OCI-M2 (cell line): ENCODE measurements around the gene LAMB4.
"Not testable (repeated sequence)": the region's sequence is repeated elsewhere in the genome, so short reads cannot be mapped to it uniquely, and the experiment has no call there.

Source experiments
- DNase-seq: peaks from one replicate; lab custom pipeline; 2025; ENCODE audit not compliant: unreplicated experiment; lab: John Stamatoyannopoulos, UW

LAMB4 gene

DNA sequence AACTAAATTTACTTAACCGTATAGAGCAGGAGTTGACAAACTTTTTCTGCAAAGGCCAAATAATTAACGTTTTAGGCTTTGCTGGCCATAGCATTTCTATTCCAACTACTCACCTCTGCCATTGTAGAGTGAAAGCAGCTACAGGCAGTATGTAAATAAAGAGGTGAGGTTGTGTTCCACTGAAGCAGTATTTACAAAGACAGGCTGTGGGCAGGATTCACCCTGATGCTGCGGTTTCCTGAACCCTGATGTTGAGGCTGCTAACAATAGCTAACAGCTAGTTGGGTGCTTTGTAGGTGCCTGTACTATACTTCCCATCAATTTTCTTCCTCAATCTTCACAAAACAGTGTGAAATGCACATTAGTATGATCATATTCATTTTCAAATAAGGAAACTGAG, 80.2 kb downstream of the LAMB4 start:
- DNase-seq, result no peak

DNA sequence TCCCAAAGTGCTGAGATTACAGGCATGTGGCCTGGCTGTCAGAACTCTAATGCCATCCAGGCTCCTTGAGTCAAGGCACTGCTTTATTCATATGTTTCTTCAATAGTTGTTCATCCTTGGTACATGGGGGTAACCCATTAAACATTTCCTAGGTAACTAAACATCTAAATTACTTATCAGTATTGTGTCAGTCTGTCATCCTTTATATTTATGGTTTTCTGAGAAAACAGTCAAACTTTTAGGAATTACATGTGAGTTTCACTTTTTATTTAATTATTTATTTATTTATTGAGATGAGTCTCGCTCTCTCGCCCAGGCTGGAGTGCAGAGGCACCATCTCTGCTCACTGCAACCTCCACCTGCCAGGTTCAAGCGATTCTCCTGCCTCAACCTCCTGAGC, 81.7 kb downstream of the LAMB4 start:
- DNase-seq, result no peak

DNA sequence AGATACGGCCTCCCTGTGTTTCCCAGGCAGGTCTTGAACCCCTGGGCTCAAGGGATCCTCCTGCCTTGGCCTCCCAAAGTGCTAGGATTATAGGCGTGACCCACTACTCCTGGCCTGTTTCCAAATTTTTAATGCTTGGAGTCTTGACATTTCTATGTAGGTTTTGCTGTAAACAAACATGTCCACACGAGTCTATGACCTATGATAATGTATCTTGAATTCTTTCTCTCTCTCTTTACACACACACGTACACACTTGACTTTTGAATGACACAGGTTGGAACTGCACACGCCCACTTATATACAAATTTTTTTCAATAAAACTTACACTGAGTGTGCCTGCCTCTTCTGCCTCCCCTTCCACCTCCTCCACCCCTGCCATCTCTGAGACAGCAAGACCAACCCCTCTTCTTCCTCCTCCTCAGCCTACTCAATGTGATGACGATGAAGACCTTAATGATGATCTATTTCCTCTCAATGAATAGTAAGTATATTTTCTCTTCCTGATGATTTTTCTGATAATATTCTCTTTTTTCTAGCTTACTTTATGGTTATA, 83.1 kb downstream of the LAMB4 start:
- DNase-seq, result no peak

DNA sequence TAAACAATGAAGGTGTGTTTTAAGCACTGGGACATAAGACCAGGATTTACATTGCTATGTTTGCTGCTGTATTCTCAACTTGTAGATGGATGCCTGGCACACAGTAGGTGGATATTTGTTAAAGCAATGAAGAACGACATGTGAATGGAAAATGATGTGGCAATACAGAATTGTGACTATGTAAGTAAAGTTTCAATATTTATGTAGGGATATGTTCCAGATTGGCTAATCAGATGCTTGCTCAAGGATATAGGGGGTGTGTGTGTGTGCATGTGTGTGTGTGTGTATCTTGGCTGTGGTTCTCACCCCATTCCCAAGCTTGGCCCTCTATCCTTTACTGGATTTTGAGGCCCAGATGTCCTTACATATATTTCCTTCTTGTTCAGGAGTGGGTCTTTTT, 84.5 kb downstream of the LAMB4 start:
- no peak for DNase-seq

DNA sequence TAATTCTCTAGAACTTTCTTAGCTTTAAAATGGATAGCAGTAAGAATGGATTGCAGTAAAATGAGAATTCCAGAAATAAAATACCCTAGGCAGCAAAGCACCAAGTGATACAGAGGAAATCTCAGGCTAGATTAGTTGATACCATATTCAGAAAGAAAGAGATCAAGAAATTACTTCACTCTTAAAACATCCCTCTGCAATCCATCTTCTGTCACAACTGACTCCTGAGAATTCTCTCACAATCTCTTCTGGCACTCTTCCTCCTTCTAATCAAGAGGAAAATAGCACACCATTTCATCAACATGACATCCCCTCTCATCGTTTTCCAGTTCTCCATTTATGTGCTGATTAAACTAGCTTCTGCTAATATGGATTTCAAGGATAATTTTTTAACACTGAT, 85.0 kb downstream of the LAMB4 start:
- no peak for DNase-seq

DNA sequence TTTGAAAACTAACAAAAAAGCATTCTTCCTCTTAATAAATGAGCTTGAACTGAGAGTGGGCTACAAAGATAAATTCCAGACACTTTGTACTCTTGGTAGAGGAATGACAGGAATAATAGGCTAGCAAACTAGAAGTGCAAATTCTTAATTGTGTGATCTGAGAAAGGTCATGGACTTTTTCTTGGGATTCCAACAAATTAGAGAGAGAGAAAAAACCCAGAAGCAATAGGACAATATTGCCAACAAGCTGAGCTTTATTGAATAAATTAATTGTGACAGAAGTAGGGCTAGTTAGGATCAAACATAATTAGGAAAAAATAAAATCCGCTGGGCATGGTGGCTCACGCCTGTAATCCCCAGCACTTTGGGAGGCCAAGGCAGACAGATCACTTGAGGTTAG, 85.8 kb downstream of the LAMB4 start:
- DNase-seq, result no peak

DNA sequence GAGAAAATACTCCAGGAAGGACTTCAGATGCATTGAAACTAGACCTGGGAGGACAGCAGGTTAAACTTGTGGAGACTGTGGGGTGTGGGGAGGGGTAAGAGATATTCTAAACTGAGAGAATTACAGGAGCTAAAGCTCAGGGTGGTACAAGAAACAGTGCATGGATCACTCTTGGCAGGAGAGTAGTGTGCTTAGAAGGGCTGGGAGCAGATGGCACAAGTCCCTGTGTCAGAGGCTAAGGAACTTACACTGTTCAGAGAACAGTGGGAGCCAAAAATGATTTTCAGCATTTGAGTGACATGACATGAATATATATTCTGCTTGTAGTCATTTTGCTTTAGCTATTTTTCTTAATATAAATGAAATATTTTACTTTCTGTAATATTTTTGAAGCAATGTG, 91.2 kb downstream of the LAMB4 start:
- DNase-seq, result no peak

DNA sequence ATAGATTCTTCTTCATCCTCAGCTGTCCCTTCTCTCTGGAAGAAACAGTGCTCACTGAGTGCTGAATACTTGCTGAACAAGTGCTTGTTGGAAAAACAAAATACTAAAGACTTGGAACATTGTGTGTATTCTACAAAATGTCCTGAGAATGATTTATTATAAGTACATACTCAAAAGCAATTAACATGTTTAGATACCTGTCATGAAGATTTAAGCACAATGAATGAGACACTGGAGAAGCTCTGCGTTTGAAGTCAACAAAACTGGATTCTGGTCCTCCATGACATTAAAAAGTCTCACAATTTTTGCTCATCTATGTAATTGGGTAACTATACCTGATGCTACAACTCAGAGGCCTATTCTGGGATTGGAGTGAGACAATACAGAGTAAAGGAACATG, 92.4 kb downstream of the LAMB4 start:
- DNase-seq, result no peak

DNA sequence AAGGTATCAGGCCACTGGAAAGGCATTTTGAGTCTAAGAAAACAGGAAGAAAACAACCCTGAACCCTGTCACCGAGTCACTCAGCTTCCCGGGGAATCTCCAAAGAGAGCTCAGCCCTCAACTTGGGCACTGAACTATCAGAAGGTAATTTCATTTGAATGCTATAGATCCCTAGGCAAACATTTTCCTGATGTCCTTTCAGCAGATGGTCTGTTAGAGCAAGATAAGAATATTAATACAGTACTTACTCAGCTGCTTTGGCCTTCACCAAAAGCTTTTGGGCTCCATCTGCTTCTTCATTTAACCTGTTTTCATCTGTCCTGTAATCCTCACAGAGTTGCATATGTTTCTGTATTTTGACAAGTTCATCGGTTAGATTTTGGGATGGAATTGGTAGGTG, 93.0 kb downstream of the LAMB4 start:
- DNase-seq, result no peak

DNA sequence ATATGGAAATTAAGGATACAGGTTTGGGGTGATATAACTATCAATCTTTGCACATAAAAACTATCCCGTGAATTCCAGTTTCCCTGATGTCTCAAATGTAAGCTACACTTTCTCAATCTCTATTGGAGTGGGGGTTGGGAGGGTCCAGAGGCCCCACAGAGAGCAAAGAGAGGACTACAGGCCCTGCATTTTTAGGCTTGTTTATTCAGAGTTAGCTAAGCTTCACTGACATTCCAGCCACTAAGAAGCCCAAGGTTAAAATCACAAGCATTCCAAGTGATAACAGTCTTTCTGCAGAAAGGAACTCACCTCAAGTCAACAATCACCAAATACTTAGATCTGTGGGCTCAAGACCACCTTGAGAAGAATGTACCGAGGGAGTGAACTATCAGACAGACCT, 95.6 kb downstream of the LAMB4 start:
- DNase-seq, result no peak

DNA sequence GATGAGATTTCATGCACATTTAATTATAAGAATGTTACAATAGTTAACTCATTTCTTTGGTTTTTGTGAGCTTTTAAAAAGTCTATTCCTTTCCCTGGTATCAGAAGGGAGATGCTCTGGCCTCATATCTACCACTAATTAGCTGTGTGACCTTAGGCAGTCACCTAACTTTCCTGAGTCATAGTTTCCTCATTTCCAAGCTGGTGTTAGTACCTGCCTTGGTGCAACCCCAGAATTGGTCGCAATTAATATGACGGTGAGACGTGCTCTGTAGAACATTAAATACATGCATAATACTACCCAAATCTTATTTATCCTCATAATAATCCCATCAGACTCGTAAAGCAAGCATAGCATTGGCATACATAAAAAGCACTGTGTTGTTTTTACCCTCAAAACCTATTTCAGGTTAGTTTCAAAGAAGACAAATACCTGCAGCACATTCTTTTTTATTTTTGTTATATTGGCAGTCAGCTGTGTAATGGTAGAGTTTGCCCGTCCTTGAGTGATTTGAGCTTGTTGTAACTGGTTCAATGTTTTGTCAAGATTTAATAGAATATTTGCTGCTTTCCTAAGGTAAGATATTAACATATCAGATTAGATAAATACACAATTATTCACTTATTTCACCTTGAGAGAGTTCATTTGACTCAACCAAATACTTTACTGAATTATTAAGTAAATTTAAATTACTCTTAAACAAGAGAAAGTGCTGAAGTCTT, 96.2 kb downstream of the LAMB4 start:
- no peak for DNase-seq

DNA sequence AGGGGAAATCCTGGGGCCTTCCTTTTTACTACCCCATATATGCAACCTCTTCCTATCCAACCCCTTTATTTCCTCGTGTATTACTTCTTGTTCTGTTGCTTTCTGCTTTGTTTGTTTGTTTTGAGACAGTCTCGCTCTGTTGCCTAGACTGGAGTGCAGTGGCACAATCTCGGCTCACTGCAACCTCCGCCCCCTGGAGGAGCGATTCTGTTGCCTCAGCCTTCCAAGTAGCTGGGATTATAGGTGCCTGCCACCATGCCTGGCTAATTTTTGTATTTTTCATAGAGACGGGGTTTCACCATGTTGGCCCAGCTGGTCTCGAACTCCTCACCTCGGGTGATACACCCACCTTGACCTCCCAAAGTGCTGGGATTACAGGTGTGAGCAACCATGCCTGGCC, 96.9 kb downstream of the LAMB4 start:
- DNase-seq, result not testable (repeated sequence)

DNA sequence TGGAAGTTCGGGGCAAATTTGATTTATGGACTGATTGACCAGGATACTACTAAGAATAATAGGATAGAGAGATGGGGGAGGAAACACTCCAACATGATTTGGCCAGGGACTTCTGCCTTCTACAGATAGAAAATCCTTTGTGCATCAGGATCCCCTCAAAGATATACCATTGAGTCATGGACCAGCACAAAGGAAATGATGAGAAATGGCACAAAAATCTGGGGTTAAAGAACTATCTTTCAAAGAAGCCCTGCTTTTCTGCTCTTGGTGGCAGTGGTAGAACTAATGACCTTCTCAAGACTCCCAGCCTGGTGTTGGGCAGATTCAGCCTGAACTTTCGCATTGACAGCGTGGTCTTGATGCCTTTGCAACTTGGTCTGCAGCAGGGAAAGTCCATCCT, 99.6 kb downstream of the LAMB4 start:
- DNase-seq, result no peak

DNA sequence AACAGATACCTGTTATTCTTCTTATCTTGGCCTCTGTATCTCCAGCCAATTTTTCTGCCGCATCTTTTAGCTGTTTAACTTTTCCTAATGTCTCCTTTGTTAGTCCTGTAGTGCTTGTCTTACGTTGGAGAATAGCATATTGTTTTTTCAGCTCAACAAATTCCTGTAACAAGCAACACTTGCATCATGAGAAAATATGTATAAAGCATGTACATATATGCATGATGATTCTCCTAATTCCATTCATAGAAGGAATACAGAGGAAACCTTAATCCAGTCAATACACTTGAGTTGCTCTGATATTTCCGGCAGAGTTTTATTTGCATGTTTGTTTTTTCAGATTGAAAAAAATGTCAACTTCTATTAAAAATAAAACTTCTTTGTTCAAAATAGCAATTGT, 101.1 kb downstream of the LAMB4 start:
- DNase-seq, result no peak

DNA sequence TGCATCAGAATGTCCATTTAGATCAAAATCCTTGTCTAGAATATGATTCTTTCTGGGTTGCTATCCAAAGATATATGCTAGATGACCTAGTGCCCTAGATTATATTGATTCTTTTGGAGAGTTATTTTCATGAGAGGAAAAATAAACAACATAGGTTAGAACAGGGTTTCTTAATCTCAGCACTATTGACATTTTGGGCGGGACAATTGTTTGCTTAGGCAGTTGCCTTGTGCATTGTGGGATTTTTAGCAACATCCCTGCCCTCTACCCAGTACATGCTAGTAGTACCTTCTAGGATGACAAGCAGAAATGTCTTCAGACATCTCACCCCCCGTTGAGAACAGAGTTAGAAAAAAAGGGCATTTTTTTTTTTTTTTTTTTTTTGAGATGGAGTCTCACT, 102.0 kb downstream of the LAMB4 start:
- DNase-seq, result no peak

DNA sequence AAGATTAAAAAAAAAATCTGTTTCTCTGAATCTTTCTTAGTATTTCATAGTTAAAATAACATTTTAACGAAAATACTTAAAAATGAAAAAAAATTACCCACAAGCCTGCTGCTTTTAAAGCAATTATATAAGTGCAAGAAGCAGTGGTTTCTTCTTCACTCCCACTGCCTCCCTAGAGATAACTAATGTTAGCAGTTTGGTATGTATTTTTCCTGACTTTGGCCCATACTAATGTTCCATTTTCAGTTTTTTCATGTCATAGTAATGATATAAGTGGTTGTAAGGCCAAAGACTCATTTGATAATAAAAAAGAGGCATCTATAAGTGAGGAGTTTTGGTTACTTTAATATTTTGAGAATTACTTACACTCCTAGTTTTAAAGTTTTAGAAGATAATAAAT, 102.9 kb downstream of the LAMB4 start:
- no peak for DNase-seq

DNA sequence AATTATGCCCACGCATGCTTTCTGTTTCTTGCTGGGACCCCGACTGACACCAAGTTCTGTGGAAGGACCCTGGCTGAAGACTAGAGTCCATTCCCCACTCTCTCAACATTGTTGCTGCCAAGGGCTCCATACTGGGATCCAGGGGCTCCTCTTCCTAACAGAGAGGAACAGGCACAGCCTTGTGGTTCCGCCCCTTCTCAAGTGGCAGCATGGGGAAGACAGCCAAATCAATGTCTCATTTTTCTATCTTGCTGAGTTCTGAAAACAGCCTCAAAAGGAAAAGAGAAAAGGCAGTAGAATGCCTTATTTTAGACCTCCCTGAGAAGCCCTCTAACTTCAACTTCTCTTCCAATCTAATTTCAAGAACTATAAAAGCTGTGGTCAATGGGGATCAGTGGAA, 103.5 kb downstream of the LAMB4 start:
- no peak for DNase-seq

DNA sequence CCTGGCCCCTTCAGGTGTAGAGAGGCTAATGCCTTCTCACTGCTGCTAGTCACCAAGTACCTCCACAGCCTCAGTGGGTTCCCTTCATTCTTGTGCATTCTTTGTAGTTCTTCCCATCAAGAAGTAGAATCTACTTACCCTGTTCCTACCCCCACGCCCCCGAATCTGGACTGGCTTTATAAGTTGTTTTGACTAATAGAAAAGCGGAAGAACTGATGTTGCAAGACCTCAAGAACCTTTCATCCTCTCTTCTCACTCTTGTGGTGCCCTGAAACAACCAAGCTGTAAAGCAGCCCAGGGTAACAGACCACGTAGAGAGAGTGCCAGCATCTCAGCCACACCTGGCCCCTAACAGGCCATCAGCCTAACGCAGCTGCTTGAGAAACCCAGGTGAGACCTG, 104.0 kb downstream of the LAMB4 start:
- no peak for DNase-seq

DNA sequence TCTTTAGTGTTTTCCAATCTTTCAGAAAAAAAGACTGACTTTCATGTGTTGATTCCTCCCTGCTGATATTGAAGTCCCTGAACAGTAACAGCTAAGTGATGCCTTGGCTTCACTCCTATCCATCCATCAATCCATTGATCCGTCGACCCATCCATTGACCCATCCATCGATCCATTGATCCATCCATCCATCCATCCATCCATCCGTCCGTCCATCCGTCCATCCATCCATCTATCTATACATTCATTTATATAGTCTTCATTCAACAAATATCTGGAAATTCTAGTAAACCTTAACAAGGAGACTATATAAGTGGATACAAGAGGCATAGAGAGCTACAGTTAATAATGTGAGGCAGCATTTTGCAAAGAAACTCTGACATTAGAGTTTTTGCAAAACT, 105.6 kb downstream of the LAMB4 start:
- no peak for DNase-seq

DNA sequence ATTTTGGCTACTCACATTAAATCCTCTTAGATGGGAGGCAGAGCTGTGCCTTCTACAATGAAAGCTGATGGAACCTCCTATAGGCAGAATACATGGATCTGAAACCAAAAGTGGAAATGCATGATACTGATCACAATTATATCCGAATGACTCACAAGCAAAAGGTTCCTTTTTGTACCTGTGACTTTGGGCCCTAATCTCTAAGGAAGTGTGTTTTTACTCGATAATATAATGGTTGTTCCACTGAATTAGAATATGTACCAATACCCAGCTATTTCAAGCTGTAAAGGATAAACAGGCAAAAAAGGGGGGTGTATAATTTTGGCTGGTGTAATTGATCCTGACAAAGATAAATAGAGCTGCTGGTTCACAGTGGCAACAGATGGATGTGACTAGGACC, 109.6 kb downstream of the LAMB4 start:
- no peak for DNase-seq

DNA sequence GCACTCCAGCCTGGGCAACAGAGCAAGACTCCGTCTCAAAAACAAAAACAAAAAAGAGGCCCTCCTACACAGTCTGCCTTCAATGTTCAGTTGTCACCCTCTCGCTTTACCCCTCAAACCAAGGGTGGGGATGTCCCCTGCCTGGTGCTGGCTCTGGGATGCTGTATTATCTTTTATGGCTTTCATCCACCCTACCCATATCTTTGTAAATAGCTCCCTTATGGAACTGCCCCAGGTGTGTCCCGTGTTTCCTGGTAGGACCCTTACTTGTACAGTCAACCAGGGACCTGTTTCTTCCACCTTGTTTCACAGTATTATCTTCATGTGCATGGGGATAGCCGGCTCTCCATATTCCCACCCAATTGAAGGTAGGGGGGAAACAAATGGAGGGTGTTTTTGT, 111.5 kb downstream of the LAMB4 start:
- no peak for DNase-seq

DNA sequence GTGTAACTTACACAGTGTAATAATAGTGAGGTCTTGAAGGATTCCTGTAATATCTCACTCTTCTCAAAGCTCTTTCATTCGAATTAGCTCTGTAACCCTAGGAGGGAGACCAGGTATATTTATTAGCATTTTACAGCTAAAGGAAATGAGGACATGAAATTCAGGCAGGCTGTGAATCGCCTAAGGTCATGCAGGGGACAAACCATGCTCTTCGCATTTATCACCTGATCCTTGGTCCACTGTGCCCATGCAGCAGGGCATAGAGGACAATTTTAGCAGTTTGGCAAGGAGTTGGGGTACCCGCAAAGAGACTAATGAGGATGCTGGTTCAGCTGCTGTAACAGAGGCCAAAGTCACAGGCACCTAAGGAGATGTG, 112.4 kb downstream of the LAMB4 start:
- no peak for DNase-seq
